Calu3 (cell line): ENCODE data around the gene PDZD4. TPM values are rescaled to one million over a fixed set of nuclear protein-coding genes. Genes with fewer than 3 reads are reported as not detected.

Source experiments
- BruUV-seq: library from RNA; stranded (reverse); fragments of 400-500 nt; replicated peaks from 2 replicates; lab custom pipeline; 2021; lab: Mats Ljungman, UMichigan
- CTCF ChIA-PET: fragments of 300-600 bp; sonication (Branson Sonifier 250); formaldehyde crosslinking; loops from one replicate; lab custom pipeline; 2022; ENCODE audit warnings: antibody characterized with exemption; lab: Charles Lee
- DNase-seq: peaks from one replicate; pipeline ENCODE4 v3.0.0; 2022
- H3K27ac Mint-ChIP-seq: one replicate; pipeline ENCODE4 v1.8.0; 2022; ENCODE audit warnings: mixed read lengths; ENCODE audit not compliant: unreplicated experiment
- H3K27me3 Mint-ChIP-seq: one replicate; pipeline ENCODE4 v1.8.0; 2022; ENCODE audit warnings: mixed read lengths; ENCODE audit not compliant: unreplicated experiment
- H3K36me3 Mint-ChIP-seq: one replicate; pipeline ENCODE4 v1.8.0; 2022; ENCODE audit warnings: mild to moderate bottlenecking, moderate library complexity, mixed read lengths; ENCODE audit not compliant: insufficient read depth, unreplicated experiment
- H3K4me1 Mint-ChIP-seq: one replicate; pipeline ENCODE4 v1.8.0; 2022; ENCODE audit warnings: mild to moderate bottlenecking, low read depth, mixed read lengths; ENCODE audit not compliant: unreplicated experiment
- H3K4me3 Mint-ChIP-seq: one replicate; pipeline ENCODE4 v1.8.0; 2022; ENCODE audit warnings: mild to moderate bottlenecking, low read depth, moderate library complexity, mixed read lengths; ENCODE audit not compliant: unreplicated experiment
- H3K9me3 Mint-ChIP-seq: one replicate; pipeline ENCODE4 v1.8.0; 2022; ENCODE audit warnings: low read depth, mixed read lengths; ENCODE audit not compliant: unreplicated experiment
- intact Hi-C: fragments of 100-400 bp; cut with micrococcal nuclease; formaldehyde crosslinking; loops from one replicate; pipeline ENCODE4 v1.10.0; 2022; ENCODE audit not compliant: unreplicated experiment
- total RNA-seq: library from RNA; stranded (reverse); gene quantifications from 2 replicates; pipeline ENCODE4 v1.2.3, GENCODE V29; 2022
- TF ChIP-seq, protein P1 (sequence below): fragments of 200-600 bp; IDR thresholded peaks from one replicate; pipeline ENCODE4 v1.8.0; 2022; ENCODE audit warnings: antibody characterized with exemption; ENCODE audit not compliant: unreplicated experiment

Gene PDZD4
- total RNA-seq, 1 experiment from 2014 or later, result 0.76 TPM

DNA sequence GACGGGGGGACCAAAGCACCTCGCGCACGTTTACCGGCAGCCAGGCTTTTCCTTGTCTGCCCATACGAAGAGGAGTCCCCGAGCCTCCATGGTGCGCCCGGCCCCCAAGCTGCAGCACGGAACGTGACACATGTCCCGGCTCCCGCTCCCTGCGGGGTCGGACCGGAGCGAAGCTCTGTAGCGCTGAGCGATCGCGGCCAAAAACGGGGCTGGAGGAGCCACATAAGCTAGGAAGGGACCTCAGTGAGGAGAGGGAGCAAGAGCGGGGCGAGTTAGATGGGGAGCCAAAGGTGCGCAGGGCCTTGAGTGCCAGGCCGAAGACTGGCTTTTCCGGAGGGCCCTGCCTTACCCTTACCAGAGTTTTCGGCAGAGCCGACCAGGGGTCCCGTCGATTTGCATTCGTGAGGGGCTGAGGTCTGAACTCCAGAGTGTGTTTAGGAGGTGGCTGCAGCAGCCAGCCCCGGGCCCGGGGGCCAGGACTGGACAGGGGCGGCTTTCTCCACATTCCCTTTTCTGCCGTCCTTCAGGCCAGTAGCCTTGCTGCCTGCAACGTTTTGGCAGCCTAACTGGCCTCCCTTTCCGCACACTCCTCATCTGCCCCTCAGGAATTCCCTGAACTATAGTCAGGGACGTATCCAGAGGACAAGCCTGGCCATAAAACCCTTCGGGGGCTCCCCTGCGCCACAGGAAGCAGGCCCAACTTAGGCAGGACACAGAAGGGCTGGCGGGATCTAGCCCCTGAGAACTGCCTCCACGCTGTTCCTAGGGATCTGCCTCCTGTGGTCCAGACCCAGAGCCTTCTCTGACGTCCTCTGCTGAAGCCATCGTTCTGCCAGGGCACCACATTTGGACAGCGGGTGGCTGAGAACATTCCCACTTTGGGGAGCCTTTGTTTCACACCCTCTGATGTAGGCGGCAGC is 35.2 kb downstream of the PDZD4 start:
- peak overlapping the region; percentile 85 for H3K4me3 Mint-ChIP-seq
- H3K36me3 Mint-ChIP-seq, result peaks cover 63% of the 10 kb centered on the region
- intact Hi-C loops, result no loop called here
- TF ChIP-seq, protein P1, sequence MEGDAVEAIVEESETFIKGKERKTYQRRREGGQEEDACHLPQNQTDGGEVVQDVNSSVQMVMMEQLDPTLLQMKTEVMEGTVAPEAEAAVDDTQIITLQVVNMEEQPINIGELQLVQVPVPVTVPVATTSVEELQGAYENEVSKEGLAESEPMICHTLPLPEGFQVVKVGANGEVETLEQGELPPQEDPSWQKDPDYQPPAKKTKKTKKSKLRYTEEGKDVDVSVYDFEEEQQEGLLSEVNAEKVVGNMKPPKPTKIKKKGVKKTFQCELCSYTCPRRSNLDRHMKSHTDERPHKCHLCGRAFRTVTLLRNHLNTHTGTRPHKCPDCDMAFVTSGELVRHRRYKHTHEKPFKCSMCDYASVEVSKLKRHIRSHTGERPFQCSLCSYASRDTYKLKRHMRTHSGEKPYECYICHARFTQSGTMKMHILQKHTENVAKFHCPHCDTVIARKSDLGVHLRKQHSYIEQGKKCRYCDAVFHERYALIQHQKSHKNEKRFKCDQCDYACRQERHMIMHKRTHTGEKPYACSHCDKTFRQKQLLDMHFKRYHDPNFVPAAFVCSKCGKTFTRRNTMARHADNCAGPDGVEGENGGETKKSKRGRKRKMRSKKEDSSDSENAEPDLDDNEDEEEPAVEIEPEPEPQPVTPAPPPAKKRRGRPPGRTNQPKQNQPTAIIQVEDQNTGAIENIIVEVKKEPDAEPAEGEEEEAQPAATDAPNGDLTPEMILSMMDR, result no peak
- H3K9me3 Mint-ChIP-seq, result no peaks in the 10 kb centered on the region
- peak overlapping the region; percentile 94 for H3K27ac Mint-ChIP-seq
- peaks cover 14% of the 10 kb centered on the region for H3K4me1 Mint-ChIP-seq
- DNase-seq, result peak; percentile 22
- H3K27me3 Mint-ChIP-seq, result no peaks in the 10 kb centered on the region
- CTCF ChIA-PET, result interaction anchor here (1.1 kb wide), 2 partner anchors 128 to 152 kb away, joined by 4 read pairs; no protein-coding TSS in a partner anchor
- BruUV-seq, result TSS peak; percentile 71

GRCh38 chrX:153794018-153794896 is 36.1 kb downstream of the PDZD4 start, which contains the start of the genes IDH3G and SSR4:
TSS of gene IDH3G (minus strand) at chrX:153794375. CDS start at chrX:153794326, 49 bp downstream.
TSS of gene SSR4 (plus strand) at chrX:153794668. CDS start at chrX:153794688, 20 bp downstream.
- Mint-ChIP-seq H3K4me1 (peaks cover 14% of the 10 kb centered on the region), H3K27me3 (no peaks in the 10 kb centered on the region), H3K36me3 (peaks cover 61% of the 10 kb centered on the region), H3K9me3 (no peaks in the 10 kb centered on the region), H3K27ac (peak within 1 kb of the TSS; percentile 94), H3K4me3 (peak within 1 kb of the TSS; percentile 85)
- no TSS peak for BruUV-seq
- CTCF ChIA-PET, result interaction anchor here (1.1 to 1.4 kb wide), 3 partner anchors 91 to 153 kb away, joined by 3 to 4 read pairs (median 4); no protein-coding TSS in a partner anchor
- intact Hi-C loops, result no loop called here
- TF ChIP-seq, protein P1, result no peak
- DNase-seq, result peak; percentile 94

- intact Hi-C loops, result no loop called here
- Mint-ChIP-seq H3K27me3 (no peaks in the 10 kb centered on the region), H3K27ac (peak overlapping the region; percentile 94), H3K9me3 (no peaks in the 10 kb centered on the region), H3K4me3 (peak overlapping the region; percentile 85), H3K4me1 (peaks cover 14% of the 10 kb centered on the region), H3K36me3 (peaks cover 58% of the 10 kb centered on the region)
- TF ChIP-seq, protein P1, result no peak
- CTCF ChIA-PET, result interaction anchor here (1.4 kb wide), 1 partner anchor 91 kb away, joined by 3 read pairs; no protein-coding TSS in a partner anchor
- no TSS peak for BruUV-seq
- DNase-seq, result no peak
Measured at GRCh38 chrX:153793291-153793690, 37.1 kb downstream of the PDZD4 start.

GRCh38 chrX:153792368-153792767 is 38.0 kb downstream of the PDZD4 start:
- Mint-ChIP-seq H3K9me3 (no peaks in the 10 kb centered on the region), H3K4me1 (peaks cover 14% of the 10 kb centered on the region), H3K4me3 (no peak overlapping the region), H3K27ac (no peak overlapping the region), H3K36me3 (peaks cover 54% of the 10 kb centered on the region), H3K27me3 (no peaks in the 10 kb centered on the region)
- DNase-seq, result no peak
- intact Hi-C loops, result no loop called here
- no TSS peak for BruUV-seq
- CTCF ChIA-PET, result no interaction called here
- TF ChIP-seq, protein P1, result no peak
